ENCODE results near the gene CTXN1.

The CTXN1 gene

DNA sequence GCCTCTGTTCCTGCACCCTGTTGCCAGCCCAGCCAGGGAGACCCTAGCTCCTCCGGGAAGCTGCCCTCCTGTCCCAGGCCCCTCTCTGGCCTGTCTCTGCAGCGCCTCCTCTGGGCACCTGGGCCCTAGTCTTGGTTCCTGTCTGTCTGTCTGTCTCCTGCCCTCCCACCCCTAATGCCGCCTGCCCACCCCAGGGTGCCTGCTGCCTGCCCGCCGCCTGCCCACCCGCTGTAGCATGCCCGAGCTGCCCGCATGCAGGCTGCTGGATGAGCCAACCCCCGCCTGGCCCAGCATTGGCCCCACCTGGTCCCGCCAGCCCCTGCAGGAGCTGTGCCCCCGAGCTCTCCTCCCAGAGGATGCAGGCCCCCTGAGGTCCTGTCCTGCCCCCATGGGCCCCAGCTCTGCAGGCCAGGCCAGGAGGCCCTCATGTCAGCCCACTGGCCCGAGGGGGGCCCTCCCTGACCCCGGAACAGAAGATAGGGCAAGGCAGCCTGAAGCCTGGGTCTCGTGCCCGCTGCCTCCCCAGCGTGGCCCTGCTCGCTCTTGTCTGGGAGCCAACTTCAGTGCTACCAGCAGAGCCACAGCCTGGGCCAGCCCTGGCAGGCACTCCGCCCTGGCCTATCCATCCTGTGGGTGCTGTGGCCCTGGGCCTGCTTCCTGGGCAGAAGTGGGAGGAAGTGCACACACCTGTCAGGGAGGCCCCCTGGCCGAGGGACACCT is 17.0 kb downstream of the CTXN1 start:
- no peak overlapping the region for H3K9ac ChIP-seq (ENCODE audit: low read depth, low read length, poor library complexity, severe bottlenecking)
- H3F3A ChIP-seq (ENCODE audit: low read depth): no peaks in the 10 kb centered on the region
- H3K36me3 ChIP-seq (ENCODE audit: insufficient read depth, low read length): peaks cover 20% of the 10 kb centered on the region; the same call in 1 of the 2 replicates
- no peak for TF ChIP-seq EZH2phosphoT487 (IDR thresholded peaks at IDR 0.05; ENCODE audit: borderline replicate concordance)
- TF ChIP-seq, protein P1, sequence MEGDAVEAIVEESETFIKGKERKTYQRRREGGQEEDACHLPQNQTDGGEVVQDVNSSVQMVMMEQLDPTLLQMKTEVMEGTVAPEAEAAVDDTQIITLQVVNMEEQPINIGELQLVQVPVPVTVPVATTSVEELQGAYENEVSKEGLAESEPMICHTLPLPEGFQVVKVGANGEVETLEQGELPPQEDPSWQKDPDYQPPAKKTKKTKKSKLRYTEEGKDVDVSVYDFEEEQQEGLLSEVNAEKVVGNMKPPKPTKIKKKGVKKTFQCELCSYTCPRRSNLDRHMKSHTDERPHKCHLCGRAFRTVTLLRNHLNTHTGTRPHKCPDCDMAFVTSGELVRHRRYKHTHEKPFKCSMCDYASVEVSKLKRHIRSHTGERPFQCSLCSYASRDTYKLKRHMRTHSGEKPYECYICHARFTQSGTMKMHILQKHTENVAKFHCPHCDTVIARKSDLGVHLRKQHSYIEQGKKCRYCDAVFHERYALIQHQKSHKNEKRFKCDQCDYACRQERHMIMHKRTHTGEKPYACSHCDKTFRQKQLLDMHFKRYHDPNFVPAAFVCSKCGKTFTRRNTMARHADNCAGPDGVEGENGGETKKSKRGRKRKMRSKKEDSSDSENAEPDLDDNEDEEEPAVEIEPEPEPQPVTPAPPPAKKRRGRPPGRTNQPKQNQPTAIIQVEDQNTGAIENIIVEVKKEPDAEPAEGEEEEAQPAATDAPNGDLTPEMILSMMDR (conservative IDR thresholded peaks at IDR 0.05; ENCODE audit: low read length): no peak
- H3K4me3 ChIP-seq (ENCODE audit: low read length, poor library complexity, severe bottlenecking): peak overlapping the region; percentile 13
- no peak overlapping the region for H2AFZ ChIP-seq (ENCODE audit: low read length)
- peak overlapping the region; percentile 50 for H3K4me2 ChIP-seq (ENCODE audit: low read depth, low read length, poor library complexity, severe bottlenecking)
- H4K20me1 ChIP-seq (ENCODE audit: insufficient read depth, low read length, poor library complexity, severe bottlenecking): peaks cover 39% of the 10 kb centered on the region
- H3K9me2 ChIP-seq (replicated peaks; ENCODE audit: low read depth, low read length): no peaks in the 10 kb centered on the region
- H3K79me2 ChIP-seq (ENCODE audit: insufficient read depth, low read length): peaks cover 46% of the 10 kb centered on the region
- no peaks in the 10 kb centered on the region for H3K9me3 ChIP-seq (ENCODE audit: insufficient read depth, low read depth, low read length)
- no peaks in the 10 kb centered on the region for H3K27me3 ChIP-seq (ENCODE audit: insufficient read depth, low read length, poor library complexity, severe bottlenecking)
- peaks cover 19% of the 10 kb centered on the region for H3K4me1 ChIP-seq (ENCODE audit: insufficient read depth, low read length, poor library complexity, severe bottlenecking)

DNA sequence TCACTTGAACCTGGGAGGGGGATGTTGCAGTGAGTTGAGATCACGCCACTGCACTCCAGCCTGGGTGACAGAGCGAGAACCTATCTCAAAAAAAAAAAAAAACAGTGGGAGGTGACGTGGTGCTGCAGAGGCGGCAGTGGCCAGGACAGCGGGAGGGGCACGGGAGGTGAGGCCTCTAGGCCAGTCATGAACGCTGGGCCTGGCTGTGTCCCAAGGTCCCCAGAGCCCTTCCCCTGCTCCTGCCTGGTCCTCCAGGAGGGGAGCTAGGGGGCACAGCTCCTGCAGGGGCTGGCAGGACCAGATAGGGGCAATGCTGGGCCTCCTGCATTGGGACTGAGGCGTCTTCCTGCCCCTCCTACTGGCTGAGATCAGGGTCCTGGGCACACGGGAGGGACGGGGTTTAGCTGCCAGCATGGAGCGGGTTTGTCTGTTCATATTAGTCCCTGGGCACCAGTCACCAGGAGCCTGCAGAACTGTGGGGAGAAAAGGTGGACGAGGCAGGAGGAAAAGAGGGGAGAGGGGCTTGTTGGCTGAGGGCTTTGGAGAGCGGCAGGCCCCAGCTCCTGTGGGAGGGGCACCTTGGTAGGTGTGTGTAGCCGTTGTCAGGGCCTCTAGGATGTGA is 17.7 kb downstream of the CTXN1 start:
- no peak overlapping the region for H2AFZ ChIP-seq (ENCODE audit: low read length)
- no peaks in the 10 kb centered on the region for H3K27me3 ChIP-seq (ENCODE audit: insufficient read depth, low read length, poor library complexity, severe bottlenecking)
- no peaks in the 10 kb centered on the region for H3K9me2 ChIP-seq (replicated peaks; ENCODE audit: low read depth, low read length)
- H3K36me3 ChIP-seq (ENCODE audit: insufficient read depth, low read length): peaks cover 20% of the 10 kb centered on the region; the same call in 1 of the 2 replicates
- peaks cover 19% of the 10 kb centered on the region for H3K4me1 ChIP-seq (ENCODE audit: insufficient read depth, low read length, poor library complexity, severe bottlenecking)
- H3F3A ChIP-seq (ENCODE audit: low read depth): no peaks in the 10 kb centered on the region
- peak overlapping the region; percentile 50 for H3K4me2 ChIP-seq (ENCODE audit: low read depth, low read length, poor library complexity, severe bottlenecking)
- peak overlapping the region; percentile 13 for H3K4me3 ChIP-seq (ENCODE audit: low read length, poor library complexity, severe bottlenecking)
- no peaks in the 10 kb centered on the region for H3K9me3 ChIP-seq (ENCODE audit: insufficient read depth, low read depth, low read length)
- peaks cover 46% of the 10 kb centered on the region for H3K79me2 ChIP-seq (ENCODE audit: insufficient read depth, low read length)
- H3K9ac ChIP-seq (ENCODE audit: low read depth, low read length, poor library complexity, severe bottlenecking): no peak overlapping the region
- peaks cover 39% of the 10 kb centered on the region for H4K20me1 ChIP-seq (ENCODE audit: insufficient read depth, low read length, poor library complexity, severe bottlenecking)
- TF ChIP-seq, protein P1 (conservative IDR thresholded peaks at IDR 0.05; ENCODE audit: low read length): no peak
- TF ChIP-seq EZH2phosphoT487 (IDR thresholded peaks at IDR 0.05; ENCODE audit: borderline replicate concordance): no peak

DNA sequence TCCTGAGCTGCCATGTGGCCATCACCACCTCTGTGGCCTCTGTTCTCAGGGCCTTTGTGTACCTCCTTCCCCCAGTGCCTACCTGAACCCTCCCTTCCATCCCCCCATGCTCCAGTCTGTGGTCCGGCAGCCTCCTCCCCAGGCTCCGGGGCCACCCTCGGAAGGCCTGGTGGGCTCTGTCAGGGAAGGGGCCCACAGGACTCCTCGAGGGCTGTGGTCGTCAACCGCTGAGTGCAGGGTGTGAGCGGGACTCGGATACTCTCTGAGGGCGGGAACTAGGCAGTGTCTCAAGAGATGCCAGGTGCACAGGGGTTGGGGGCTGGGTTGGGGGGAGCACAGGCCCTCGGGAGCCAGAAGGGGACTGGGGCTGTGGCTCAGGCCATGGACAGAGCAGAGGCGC is 18.4 kb downstream of the CTXN1 start:
- Histone ChIP-seq H3F3A (ENCODE audit: low read depth) (no peaks in the 10 kb centered on the region), H3K79me2 (ENCODE audit: insufficient read depth, low read length) (peaks cover 52% of the 10 kb centered on the region), H4K20me1 (ENCODE audit: insufficient read depth, low read length, poor library complexity, severe bottlenecking) (peaks cover 39% of the 10 kb centered on the region), H3K27me3 (ENCODE audit: insufficient read depth, low read length, poor library complexity, severe bottlenecking) (no peaks in the 10 kb centered on the region), H3K9me3 (ENCODE audit: insufficient read depth, low read depth, low read length) (no peaks in the 10 kb centered on the region), H3K4me1 (ENCODE audit: insufficient read depth, low read length, poor library complexity, severe bottlenecking) (peaks cover 25% of the 10 kb centered on the region), H3K9ac (ENCODE audit: low read depth, low read length, poor library complexity, severe bottlenecking) (no peak overlapping the region), H3K9me2 (replicated peaks; ENCODE audit: low read depth, low read length) (no peaks in the 10 kb centered on the region), H3K36me3 (ENCODE audit: insufficient read depth, low read length) (peaks cover 16% of the 10 kb centered on the region; the same call in 1 of the 2 replicates), H3K4me2 (ENCODE audit: low read depth, low read length, poor library complexity, severe bottlenecking) (peak overlapping the region; percentile 50), H2AFZ (ENCODE audit: low read length) (no peak overlapping the region), H3K4me3 (ENCODE audit: low read length, poor library complexity, severe bottlenecking) (no peak overlapping the region)
- TF ChIP-seq EZH2phosphoT487 (IDR thresholded peaks at IDR 0.05; ENCODE audit: borderline replicate concordance): no peak

Measured in Loucy (cell line).